ENCODE results near the gene BEST1.
A peak's percentile ranks its signal among the peaks of the same experiment; 100 is the strongest.

BEST1 gene

DNA sequence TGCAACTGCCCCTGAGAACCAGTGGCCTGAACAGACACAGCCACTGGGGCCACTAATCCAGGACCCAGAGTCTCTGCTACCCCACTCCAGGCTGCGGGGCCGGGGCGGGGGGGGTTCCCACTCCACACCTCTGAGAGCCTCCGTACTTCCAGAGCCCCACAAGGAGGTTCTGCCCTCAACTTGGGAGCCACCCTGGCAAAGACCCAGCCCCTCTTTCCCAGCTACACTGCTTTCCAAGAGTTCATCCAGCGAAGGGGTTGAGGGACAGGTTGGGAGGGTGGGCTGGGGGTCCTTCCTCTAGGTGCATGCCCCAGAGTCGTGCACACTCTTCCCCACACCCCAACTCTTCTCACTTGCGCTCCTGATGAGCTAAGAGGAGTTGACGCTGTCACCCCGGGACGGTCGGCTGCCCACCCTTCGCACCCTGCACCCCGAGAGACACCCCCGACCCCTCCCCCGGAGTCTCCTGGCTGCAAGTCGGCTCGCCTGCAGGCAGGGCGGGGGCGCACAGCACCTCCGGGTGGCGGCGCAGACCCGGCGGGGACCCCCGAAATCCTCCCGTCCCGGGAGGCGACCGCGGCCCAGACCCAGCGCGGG, 33.3 kb upstream of the BEST1 start:
- DNase-seq: no peak

DNA sequence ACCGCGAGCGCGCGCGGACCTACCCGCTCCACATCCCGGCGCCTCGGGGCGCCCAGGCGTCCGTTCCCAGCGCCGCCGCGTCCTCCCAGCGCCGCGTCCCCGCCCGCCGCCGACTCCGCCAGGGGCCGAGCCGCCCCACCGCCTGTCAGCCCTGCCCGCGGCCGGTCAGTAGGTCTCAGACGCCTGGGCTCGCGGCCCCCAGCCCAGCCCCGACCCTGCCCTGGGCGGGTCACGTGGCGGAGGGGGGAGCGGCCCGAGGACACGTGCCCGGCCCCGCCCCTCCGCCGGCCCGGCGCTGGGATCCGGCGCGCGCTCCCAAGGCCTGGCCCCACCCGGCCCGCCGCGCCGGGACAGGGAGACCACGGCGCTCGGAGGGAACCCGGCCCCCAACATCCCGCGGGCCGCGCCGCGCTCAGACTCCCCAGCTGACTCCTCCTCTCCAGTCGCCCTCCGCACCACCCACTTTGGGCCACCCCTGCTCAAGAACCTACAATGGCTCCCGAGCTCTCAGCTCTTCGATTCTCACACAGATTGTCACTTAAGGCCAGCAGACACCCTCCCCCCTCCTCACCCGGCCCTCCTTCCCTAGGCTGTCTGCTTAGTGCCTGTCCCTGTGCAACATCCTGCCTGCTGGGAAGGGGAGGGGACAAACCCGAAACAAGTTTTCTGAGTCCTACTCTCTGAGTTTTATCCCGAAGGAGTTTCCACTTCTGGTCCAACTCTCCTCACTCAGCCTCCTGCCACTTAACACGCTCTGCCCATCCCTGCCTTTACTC, 32.6 kb upstream of the BEST1 start, which contains the start of gene RAB3IL1:
RAB3IL1 (minus strand) TSS at position 233 of the 776 bp plus-strand sequence; CDS start at position 34, 199 bp downstream.
- DNase-seq: peak; percentile 38

DNA sequence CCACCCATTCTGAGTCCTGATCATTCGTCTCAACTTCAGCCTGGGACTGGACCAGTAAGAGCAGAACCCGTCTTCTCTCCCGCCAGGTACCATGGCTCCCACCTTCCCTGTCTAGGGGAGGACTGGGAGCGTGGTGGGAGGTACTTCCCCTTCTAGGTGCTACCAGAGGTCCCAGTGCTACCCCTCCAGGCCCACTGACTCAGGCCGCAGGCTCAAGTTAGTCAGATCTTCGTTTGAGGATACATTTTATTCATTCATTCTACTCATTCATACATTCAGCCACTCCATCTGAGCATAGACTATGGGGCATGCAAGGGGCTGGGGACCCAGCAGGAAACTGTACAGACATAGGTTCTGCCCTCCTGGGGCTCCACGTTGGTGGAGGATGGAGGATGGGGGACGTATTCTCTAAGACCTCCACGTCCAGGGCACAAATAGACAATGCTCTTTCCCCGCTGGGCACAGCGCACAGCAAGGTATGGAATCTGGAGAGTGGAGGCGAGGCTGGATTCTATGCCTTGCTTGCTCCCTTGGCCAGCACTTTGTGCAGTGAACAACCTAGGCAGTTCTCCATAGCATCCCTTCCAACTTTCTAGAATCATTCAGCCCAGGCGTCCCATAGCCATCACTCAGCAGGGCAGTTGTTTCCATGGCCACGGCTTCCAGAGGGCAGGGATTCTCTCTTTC, 31.8 kb upstream of the BEST1 start:
- DNase-seq: no peak

DNA sequence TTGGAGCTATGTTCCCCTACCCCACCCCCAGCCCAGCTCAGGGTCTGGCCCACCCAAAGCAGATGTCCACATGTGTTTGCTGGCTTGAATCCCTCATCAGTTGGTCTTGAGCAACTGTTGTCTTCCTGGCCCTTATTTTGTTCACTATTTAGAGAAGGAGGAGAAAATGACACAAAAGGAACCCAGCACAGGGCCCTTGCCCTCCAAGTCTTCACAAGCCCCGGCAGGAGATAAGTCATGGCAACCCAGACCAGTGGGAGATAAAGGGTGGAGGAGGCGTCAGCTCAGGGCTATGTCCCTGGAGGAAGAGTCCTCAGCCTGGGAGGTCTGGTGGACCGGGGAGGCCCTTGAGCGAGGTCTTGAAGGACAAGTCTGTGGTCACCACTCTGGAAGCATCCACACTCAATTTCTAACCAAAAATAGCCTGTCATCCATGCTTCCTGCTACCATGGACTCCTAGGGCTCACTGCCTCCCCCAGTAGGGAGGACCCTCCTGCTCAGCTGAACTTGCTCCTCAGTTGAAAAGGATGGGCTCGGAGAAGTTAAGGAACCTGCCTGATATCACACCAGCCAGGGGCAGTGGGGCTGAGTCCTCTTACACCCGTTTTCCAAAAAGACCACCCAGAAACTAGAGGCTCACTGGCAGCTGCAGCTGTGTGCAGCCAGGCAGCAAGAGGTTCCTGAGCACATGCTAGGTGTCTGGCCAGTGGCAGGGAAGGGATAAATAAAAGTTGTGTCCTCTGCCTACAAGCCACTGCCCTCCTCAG, 31.0 kb upstream of the BEST1 start:
- DNase-seq: no peak

DNA sequence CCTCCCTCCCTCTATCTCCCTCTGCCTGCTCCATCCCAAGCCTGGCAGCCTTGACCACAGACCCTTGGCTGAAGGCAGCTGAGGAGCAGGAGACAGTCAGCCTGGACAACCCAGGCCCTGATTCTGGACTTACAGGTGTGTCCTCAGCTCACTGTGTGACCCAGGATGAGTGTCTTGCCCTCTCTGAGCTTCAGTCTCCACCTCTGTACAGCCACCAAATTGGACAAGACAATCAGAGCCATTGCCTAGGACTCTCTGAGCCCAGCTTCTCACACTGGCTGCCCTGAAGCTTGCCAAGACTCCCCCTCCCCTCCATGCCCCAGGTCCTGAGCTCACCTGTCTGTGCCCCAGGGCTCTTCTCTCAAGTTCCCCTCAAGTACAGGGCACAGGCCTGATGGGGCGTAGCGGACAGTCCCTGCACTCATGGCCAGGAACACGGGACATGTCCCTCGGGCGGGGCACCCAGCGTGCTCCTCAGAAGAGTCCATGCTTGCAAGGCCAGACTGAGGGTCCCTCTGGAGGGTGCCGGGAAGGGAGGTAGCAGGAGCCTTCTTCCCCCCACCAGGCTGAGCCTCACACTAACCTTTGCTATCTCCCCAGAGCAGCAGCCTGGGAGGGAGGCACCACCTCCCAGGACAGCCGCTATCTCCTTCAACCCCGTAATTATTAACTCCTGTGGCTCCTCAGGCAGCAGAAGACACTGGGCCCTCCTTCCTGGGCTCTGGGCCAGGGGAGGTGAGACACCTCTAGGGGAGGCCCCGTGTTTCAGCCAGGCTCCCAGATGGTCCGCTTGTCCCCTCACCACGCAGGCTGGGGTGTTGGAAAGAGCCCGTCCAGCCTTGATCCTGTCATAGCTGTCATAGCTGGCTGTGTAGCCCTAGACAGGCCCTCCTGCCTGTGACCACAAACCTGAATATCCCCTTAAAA, 30.2 kb upstream of the BEST1 start:
- no peak for DNase-seq

DNA sequence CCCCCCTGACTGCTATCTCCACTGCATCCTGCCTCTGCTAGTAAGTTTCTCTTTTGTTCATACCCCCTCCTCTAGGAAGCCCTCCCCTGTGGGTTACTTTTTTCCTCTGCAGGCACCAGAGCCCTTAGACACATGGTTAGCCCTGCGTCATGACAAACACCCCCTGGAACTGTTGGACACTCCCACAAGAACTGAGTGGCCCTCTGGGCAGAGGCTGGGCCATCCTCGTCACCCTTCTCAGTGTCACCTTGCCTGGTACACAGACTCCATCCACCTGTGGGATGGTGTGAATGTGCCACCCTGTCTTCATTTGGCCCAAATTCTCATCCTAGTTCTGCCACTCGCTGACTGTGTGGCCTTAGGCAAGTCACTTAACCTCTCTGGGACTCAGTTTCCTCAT, 28.7 kb upstream of the BEST1 start:
- DNase-seq: no peak

DNA sequence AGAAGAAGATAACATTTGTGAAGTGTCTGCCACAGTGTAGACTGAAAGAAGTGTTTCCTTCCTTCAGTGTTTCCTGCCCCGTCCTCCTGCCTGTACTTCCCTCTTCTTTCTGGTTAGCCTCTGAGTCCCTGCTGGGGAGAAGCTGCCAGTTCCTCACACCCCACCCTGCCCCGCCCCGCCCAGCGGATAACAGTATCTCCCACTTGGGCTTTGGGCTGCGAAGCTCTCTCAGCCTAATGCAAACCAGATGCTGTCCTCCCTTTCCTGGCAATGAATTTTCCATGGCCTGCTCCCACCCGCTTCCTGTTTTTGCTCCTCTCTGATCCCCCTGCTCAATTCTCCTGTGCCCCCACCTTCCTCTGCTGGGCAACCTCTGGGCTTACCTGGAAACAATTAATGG, 27.6 kb upstream of the BEST1 start:
- DNase-seq: no peak

DNA sequence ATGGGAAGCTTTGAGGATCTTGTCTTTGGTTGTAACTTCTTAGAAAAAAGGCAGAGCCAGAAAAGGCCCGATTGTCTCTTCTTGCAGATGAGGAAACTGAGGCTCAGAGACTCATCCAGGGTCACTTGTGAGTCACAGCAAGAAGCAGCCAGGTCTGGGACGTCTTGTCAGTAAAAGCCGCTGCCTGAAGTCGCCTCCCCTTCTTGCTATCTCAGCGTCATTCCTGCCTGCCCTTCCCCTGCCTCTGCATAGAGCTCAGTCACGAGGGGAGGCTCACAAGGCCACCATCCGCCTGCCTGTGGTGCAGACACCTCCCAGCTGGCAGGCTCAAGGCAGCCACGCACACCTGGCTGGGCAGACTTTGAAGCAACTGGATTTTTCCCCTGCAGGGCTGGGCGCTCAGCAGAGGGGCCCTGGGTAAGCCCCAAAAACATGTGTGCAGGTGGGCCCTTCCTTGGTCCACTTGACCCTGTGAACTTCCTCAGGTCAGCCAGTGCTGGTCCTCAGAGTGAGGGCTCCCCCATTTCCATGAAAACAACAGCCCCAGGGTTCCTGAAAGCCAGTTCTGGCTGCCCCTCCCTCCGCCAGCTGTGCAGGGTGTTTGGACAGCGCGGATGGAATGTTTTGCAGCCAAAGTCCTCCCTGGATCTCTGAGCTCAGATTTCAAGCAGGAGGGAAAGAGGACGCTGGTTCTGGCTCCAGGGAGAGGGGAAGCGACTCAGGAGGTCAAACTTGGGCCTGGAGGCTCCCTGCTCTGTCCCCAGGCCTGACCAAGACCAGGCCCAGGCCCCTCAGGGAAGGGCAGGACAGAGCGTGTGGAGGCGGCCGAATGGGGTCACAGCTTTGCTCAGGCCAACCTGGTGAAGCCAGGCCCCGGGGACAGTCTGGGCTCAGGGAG, 26.7 kb upstream of the BEST1 start:
- no peak for DNase-seq

DNA sequence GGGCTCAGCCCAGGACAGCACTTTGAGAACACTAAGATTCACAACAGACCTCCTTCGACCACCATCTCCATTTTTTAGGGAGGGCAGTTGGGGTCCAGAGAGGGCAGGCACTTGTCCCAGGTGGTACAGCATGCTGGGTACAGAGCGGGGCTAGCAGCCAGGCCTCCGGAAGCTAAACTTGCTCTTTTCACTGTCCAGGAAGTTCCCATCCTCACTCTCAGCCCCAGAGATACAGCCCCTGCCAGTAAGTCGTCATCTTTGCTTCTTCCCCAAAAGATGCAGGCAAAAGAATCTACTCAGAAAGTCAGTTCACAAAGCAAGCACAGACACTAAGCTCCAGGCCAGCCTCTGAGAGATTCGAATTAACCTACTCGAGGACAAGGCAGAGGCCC, 26.1 kb upstream of the BEST1 start:
- DNase-seq: no peak

DNA sequence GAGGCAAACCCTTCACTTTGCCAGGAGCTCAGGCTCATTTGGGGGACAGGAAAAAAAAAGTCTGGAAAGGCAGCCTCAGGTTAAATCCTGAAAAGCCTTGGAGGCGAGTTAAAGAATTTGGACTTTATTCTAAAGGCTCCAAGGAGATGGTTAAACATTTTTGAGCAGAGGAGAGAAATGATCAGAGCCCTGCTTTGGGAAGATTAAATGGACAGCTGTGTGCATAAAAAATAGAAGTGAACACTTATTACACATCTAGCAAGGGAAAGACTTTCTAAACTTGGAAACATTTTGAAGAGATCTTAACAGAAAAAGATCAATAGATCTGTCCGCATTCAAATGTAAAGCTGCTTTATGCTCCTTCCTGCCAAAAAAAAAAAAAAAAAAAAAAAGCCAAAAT, 24.4 kb upstream of the BEST1 start:
- DNase-seq: no peak

DNA sequence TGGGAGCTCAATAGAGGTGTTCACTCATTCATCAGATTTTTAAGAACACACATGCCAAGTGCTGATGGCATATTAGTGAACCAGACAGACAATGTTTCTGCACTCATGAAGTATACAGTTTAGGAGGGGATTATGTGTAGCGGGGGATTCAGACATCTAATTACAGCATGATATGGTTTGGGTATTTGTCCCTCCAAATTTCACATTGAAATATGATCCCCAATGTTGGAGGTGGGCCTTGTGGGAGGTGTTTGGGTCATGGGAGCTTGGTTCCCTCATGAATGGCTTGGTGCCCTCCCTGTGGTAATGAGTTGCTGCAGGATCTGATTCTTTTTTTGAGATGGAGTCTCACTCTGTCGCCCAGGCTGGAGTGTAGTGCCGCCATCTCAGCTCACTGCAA, 23.9 kb upstream of the BEST1 start:
- DNase-seq: no peak

DNA sequence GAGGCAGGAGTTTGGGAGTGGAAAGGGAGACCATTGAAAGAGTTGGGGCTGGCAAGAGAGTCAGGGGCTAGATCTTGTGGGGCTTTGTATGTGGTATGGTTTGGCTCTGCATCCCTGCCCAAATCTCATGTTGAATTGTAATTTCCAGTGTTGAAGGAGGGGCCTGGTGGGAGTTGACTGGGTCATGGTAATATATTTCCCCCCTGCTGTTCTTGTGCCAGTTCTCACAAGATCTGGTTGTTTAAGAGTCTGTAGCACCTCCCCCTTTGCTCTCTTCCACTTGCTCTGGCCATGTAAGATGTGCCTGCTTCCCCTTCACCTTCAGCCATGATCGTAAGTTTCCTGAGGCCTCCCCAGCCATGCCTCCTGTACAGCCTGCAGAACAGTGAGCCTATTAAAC, 22.6 kb upstream of the BEST1 start:
- DNase-seq: no peak

DNA sequence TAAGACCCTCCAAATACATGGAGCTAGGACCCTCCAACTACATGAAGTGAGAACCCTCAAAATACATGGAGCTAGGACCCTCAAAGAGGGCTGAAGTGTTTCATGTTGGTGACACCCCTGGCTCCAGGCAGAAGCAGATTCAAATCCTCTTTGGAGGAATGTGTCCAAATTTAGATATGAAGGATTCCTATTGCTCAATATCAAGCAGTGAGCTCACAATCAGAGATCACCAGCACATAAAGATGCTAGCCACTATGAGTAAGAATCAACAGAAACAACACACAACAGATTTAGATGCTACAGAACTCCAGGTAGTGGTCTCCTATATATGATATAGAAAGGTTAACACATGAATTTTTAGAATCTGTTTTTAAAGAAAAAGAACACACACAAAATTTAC, 21.5 kb upstream of the BEST1 start:
- no peak for DNase-seq

DNA sequence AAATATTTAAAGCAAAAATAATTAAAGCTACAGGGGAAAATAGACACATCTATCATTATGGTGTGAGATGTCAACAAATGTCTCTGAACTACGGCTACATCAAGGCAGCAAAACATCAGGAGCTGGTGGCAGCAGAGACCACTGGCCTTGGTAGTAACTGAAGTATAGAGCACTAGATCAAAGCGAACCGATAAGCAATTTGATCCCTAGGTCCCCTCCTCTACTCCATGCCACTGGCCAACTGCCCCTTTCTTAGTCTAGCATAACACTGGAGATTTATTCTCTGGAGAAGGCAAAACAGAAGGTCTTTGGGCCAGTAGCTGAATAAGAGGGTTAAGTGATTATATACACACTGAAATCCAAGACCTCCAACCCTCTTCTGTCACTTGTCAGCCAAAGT, 19.2 kb upstream of the BEST1 start:
- DNase-seq: no peak

DNA sequence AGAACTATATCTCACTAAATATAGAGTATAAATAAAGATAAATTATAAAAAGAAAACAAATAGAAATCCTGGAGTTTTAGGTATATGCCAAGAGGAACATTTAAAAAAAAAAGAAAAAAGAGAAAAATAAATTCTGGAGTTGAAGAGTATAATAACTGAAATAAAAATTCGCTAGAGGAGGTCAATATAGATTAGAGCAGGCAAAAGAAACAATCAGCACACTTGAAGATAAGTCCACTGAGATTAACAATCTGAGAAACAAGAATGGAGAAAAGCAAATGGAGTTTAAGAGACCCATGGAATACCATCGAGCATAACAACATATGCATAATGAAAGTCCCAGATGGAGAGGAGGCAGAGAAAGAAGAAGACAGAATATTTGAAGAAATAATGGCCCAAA, 14.3 kb upstream of the BEST1 start:
- no peak for DNase-seq

DNA sequence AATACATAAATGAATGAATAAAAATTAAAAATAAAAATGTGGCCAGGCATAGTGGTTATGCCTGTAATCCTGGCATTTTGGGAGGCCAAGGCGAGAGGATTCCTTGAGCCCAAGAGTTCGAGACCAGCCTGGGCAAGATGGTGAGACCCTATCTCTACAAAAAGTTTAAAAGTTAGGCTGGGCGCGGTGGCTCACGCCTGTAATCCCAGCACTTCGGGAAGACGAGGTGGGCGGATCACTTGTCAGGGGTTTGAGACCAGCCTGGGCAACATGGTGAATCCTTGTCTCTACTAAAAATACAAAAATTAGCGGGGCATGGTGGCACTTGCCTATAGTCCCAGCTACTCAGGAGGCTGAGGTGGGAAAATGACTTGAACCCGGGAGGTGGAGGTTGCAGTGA, 9.7 kb upstream of the BEST1 start:
- no peak for DNase-seq

DNA sequence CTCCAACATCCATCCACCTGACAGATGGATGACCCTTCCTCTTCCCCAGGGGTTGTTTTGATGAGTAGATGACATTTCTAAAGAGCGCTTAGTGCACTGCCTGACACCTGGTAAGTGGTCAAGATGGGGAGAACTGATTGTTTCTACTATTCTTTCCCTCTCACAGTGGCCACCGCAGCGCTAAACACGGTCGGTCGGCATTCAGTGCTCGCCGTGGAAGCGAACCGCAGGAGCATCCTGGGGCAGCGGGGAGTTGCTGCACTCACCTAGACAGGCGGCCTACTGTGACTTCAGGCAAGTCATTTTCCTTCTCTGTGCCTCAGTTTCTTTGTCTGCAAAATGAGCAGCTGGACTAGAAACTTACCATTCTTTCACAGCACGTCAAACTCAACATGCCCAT, 5.0 kb upstream of the BEST1 start:
- no peak for DNase-seq

DNA sequence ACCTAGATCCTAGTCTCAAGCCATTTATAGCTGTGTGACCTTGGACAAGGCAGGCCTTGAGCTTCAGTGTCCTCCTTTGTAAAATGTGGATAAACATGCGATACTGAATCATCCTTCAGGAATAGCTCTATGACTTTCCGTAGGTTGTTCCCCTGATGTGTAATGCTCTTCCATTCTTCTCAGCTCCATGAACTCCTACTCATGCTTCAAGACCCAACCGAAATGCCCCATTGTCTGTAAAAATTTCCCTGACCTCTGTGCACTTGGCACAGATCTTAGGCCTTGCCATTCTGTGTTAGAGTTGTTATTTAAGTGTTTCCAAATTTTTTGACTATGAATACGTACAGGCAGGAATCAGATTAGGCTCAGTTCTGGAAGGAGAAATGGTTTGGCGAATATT, 3.3 kb upstream of the BEST1 start:
- no peak for DNase-seq

DNA sequence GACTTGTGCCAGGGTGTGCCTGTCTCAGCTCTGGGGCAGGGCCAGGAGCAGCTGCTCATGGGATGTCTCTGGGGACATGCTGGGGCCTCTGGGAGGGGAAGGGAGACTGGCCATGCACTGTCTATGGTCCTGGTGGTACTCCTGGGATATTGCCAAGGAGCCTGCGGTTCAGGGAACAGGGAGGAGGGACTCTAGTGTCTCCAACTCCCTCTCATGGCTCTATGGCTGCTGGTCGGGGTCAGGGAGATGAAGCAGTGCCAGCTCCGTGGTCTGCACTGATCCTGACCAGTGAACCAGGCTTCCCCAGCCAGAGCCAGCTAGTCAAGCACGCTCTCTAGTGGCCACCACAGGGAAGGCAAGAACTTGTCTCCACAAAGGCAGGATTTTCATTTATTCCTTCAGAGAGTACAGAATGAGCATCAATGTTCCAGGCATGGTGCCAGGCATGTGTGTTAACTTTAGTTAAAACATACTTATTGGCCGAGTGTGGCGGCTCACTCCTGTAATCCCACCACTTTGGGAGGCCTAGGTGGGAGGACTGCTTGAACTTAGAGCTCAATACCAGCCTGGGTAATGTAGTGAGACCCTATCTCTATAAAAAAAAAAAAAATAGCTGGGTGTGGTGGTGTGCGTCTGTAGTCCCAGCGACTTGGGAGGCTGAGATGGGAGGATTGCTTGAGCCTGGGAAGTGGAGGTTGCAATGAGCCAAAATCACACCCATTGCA, 2.5 kb upstream of the BEST1 start:
- DNase-seq: peak; percentile 72

DNA sequence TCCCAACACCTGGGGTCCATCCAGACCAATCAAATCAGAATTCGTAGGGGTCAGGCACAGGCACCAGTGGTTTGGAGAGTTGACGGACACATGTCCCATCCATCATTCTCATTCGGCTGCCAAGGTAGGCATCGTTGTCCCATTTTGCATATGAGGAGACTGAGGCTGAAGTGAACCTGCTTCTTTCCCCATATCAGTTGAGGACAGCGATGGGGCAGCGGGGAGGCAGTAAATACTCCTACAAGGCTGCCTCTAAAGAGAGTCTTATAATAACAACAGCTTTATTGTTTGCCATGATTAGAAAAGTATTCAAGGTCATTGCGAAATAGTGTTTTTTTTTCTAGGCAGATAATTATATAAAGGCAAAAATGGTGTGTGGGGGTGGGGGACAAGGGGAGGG, 1.6 kb upstream of the BEST1 start:
- DNase-seq: no peak
